Breast epithelium (tissue), 4 donors: Measurements from ENCODE around the gene RYR1. TPM values are rescaled to one million over a fixed set of nuclear protein-coding genes. Genes with fewer than 3 reads are reported as not detected.
"Not testable (repeated sequence)": the region's sequence is repeated elsewhere in the genome, so short reads cannot be mapped to it uniquely, and the experiment has no call there.

Source experiments
- DNase-seq, 2 donors: peaks; one replicate each; pipeline ENCODE4 v3.0.0-alpha.2; 2019; ENCODE audit warnings: low spot score in 2 of 2
- H3K27ac ChIP-seq, 2 donors: fragments of 200-600 bp; sonication (generic) in 1 of 2; one replicate each; pipeline ENCODE4 v1.5.1; 2016 to 2019; ENCODE audit warnings: mild to moderate bottlenecking in 1 of 2
- H3K27me3 ChIP-seq, 2 donors: fragments of 200-600 bp; sonication (generic) in 1 of 2; one replicate each; pipeline versions ENCODE4 v1.5.1 to v1.6.0; 2017 to 2019; ENCODE audit warnings: control low read depth in 1 of 2, mild to moderate bottlenecking in 1 of 2
- H3K36me3 ChIP-seq: fragments of 200-600 bp; one replicate; pipeline ENCODE4 v1.5.1; 2019
- H3K4me1 ChIP-seq, 2 donors: fragments of 200-600 bp; sonication (generic); one replicate each; pipeline ENCODE4 v1.5.1; 2016 to 2019; ENCODE audit warnings: control low read depth in 1 of 2
- H3K4me3 ChIP-seq, 3 donors: fragments of 200-600 bp; sonication (generic); 1 replicate in 2 of 3; 2 replicates in 1 of 3; pipeline ENCODE4 v1.5.1; 2016 to 2019; ENCODE audit warnings: mild to moderate bottlenecking in 3 of 3, moderate library complexity in 2 of 3
- H3K9me3 ChIP-seq, 2 donors: fragments of 200-600 bp; sonication (generic) in 1 of 2; one replicate each; pipeline ENCODE4 v1.5.1; 2016 to 2019; ENCODE audit warnings: control low read depth in 1 of 2
- POLR2A ChIP-seq: fragments of 450-650 bp; IDR thresholded peaks from one replicate; pipeline ENCODE4 v1.6.1; 2016; ENCODE audit warnings: antibody characterized with exemption, mild to moderate bottlenecking, moderate library complexity
- POLR2AphosphoS5 ChIP-seq, 3 donors: sonication (generic); formaldehyde crosslinking; IDR thresholded peaks; one replicate each; pipeline ENCODE4 v1.6.1; 2017; ENCODE audit warnings: antibody characterized with exemption in 3 of 3
- intact Hi-C: fragments of 100-400 bp; cut with DNase I; formaldehyde crosslinking; loops from one replicate; pipeline ENCODE4 v1.15.1; 2023; ENCODE audit warnings: low total_unique reads
- total RNA-seq, 3 donors: library from RNA; depleted of rRNA; stranded (reverse); fragments of >200 nt; gene quantifications; one replicate each; pipeline ENCODE4 v1.1.0, GENCODE V29; 2016
- TF ChIP-seq, protein P1 (sequence below), 3 donors: fragments of 450-650 bp; IDR thresholded peaks; one replicate each; pipeline ENCODE4 v1.5.1; 2016 to 2017; ENCODE audit warnings: antibody characterized with exemption in 3 of 3, mild to moderate bottlenecking in 3 of 3, moderate library complexity in 3 of 3

The RYR1 gene
- total RNA-seq, 3 donors from 2014 or later: 1.3 to 6.7 (median 3.5) TPM

DNA sequence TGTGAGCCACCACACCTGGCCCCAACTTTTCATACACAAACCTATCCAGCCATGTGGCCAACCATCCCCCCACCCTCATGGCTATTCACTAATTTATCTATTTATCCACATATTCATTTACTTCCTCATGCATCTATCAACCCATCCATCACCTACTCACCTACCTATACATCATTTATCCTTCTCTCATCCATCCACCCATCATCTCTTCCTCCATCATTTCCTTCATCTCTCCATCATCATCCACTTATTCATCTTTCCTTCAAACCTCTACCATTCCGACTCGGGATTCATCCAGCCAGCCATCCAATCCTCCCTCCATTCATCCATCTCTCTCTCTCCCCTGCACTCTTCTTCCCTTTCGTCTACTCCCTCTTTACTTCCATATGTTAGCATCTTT lies 54.6 kb downstream of the RYR1 start:
- Histone ChIP-seq H3K27ac (no peak overlapping the region), H3K27me3 (no peaks in the 10 kb centered on the region), H3K9me3 (peaks cover 7 to 10% of the 10 kb centered on the region in 2 donors), H3K4me3 (no peak overlapping the region), H3K36me3 (no peaks in the 10 kb centered on the region), H3K4me1 (no peaks in the 10 kb centered on the region)
- intact Hi-C loops: no loop called here
- DNase-seq: no peak
- TF ChIP-seq POLR2AphosphoS5 (IDR thresholded peaks at IDR 0.05): no peak
- TF ChIP-seq, protein P1, sequence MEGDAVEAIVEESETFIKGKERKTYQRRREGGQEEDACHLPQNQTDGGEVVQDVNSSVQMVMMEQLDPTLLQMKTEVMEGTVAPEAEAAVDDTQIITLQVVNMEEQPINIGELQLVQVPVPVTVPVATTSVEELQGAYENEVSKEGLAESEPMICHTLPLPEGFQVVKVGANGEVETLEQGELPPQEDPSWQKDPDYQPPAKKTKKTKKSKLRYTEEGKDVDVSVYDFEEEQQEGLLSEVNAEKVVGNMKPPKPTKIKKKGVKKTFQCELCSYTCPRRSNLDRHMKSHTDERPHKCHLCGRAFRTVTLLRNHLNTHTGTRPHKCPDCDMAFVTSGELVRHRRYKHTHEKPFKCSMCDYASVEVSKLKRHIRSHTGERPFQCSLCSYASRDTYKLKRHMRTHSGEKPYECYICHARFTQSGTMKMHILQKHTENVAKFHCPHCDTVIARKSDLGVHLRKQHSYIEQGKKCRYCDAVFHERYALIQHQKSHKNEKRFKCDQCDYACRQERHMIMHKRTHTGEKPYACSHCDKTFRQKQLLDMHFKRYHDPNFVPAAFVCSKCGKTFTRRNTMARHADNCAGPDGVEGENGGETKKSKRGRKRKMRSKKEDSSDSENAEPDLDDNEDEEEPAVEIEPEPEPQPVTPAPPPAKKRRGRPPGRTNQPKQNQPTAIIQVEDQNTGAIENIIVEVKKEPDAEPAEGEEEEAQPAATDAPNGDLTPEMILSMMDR (IDR thresholded peaks at IDR 0.05): no peak

DNA sequence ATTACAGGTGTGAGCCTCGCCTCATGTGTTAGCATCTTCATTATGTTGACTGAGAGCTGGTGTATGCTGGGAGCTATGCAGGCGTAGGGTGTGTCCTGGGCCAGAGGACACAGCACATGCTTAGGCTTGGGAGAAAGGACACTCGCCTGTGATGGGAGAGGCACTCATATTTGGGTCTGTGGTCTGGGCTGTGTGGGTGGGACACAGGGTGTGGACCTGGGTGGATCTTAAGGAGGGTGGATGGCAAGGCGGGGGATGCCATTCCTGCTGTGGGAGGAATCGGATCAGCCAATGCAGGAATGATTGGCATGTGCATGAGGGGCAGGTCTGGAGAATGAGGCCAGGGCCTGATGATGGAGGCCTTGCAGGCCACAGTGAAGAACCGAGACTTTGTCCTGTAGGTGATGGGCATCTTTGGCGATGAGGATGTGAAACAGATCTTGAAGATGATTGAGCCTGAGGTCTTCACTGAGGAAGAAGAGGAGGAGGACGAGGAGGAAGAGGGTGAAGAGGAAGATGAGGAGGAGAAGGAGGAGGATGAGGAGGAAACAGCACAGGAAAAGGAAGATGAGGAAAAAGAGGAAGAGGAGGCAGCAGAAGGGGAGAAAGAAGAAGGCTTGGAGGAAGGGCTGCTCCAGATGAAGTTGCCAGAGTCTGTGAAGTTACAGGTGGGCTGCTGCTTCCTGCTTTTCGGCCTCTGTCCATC lies 55.4 kb downstream of the RYR1 start:
- intact Hi-C loops: no loop called here
- H3K9me3 ChIP-seq: peaks cover 7 to 10% of the 10 kb centered on the region in 2 donors
- TF ChIP-seq POLR2A: no peak
- H3K27me3 ChIP-seq: no peaks in the 10 kb centered on the region
- no peaks in the 10 kb centered on the region for H3K36me3 ChIP-seq
- H3K4me3 ChIP-seq: no peak overlapping the region
- no peaks in the 10 kb centered on the region for H3K4me1 ChIP-seq
- DNase-seq: no peak
- no peak overlapping the region for H3K27ac ChIP-seq

DNA sequence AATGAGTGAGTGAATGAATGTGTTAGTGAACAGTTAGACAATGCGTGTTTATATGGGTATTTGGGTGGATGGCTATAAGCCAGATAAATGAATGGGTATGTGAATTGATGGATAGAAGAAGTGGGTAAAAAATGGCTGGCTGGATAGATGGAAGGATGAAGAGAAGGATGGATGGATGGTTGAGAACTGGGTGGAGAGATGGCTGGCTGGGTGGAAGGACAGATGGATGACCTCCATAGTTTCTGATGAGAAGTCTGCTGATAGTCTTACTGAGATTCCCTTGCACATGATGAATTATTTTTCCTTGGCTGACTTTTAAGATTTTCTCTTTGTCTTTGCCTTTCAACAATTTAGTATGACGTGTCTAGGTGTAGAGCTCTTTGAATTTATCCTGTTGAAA lies 57.4 kb downstream of the RYR1 start:
- intact Hi-C loops: no loop called here
- Histone ChIP-seq H3K9me3 (peaks cover 7 to 10% of the 10 kb centered on the region in 2 donors), H3K36me3 (no peaks in the 10 kb centered on the region), H3K27ac (no peak overlapping the region), H3K4me1 (no peaks in the 10 kb centered on the region), H3K27me3 (no peaks in the 10 kb centered on the region), H3K4me3 (no peak overlapping the region)
- DNase-seq: no peak
- TF ChIP-seq, protein P1 (IDR thresholded peaks at IDR 0.05): no peak
- TF ChIP-seq POLR2AphosphoS5 (IDR thresholded peaks at IDR 0.05): no peak
- TF ChIP-seq POLR2A: no peak

DNA sequence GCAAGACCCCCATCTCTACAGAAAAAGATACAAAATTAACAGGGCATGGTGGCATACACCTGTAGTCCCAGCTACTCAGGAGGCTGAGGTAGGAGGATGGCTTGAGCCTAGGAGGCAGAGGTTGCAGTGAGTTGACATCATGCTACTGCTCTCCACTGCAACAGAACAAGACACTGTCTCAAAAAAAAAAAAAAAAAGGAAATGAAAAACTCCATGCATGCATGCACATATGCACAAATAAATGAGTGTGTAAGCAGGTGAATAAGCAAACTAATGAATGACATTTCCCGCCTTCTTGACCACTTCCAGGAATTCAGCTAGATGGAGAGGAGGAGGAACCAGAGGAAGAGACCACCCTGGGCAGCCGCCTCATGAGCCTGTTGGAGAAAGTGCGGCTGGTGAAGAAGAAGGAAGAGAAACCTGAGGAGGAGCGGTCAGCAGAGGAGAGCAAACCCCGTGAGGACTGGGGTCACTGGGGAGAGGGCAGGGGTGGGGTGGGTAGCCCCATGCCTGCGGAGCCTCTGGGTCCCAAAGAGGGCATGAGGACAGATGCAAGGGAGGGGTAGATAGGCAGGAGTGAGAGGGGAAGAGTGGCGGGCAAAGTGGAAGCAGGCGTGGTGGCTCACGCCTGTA lies 58.8 kb downstream of the RYR1 start:
- no peak overlapping the region for H3K4me3 ChIP-seq
- TF ChIP-seq POLR2A (no peak), POLR2AphosphoS5 (IDR thresholded peaks at IDR 0.05) (no peak)
- TF ChIP-seq, protein P1 (IDR thresholded peaks at IDR 0.05): no peak
- peaks cover 10 to 11% of the 10 kb centered on the region in 2 donors for H3K9me3 ChIP-seq
- no peak overlapping the region for H3K27ac ChIP-seq
- intact Hi-C loops: no loop called here
- no peak for DNase-seq
- no peaks in the 10 kb centered on the region for H3K36me3 ChIP-seq
- H3K4me1 ChIP-seq: no peaks in the 10 kb centered on the region
- no peaks in the 10 kb centered on the region for H3K27me3 ChIP-seq

DNA sequence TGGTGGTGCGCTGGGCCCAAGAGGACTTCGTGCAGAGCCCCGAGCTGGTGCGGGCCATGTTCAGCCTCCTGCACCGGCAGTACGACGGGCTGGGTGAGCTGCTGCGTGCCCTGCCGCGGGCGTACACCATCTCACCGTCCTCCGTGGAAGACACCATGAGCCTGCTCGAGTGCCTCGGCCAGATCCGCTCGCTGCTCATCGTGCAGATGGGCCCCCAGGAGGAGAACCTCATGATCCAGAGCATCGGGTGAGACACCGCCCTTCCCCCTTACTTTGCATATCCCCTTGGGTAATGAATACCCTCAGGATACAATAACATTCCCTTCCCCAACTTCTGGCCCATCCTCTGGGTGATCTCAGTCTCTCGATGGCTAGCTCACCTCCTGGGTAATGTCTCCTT lies 60.9 kb downstream of the RYR1 start:
- intact Hi-C loops: no loop called here
- peaks cover 10 to 11% of the 10 kb centered on the region in 2 donors for H3K9me3 ChIP-seq
- DNase-seq: no peak
- no peaks in the 10 kb centered on the region for H3K27me3 ChIP-seq
- no peaks in the 10 kb centered on the region for H3K36me3 ChIP-seq
- no peak overlapping the region for H3K4me3 ChIP-seq
- TF ChIP-seq POLR2A: no peak
- TF ChIP-seq, protein P1 (IDR thresholded peaks at IDR 0.05): no peak
- TF ChIP-seq POLR2AphosphoS5 (IDR thresholded peaks at IDR 0.05): no peak
- H3K4me1 ChIP-seq: no peaks in the 10 kb centered on the region
- H3K27ac ChIP-seq: no peak overlapping the region

DNA sequence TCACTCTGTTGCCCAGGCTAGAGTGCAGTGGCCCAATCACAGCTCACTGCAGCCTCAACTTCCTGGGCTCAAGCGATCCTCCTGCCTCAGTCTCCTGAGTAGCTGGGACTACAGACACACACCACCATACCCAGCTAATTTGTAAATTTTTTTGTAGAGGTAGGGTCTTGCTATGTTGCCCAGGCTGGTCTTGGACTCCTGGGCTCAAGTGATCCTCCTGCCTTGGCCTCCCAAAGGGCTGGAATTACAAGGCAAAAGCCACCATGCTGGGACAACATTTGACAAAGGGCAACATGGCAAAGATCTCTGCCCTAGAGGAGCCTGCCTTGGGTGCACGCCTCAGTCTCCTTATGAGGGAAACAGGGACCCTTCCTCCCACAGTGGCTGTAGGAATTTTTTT lies 61.9 kb downstream of the RYR1 start:
- H3K4me3 ChIP-seq, H3K27me3 ChIP-seq, H3K36me3 ChIP-seq, H3K4me1 ChIP-seq, H3K27ac ChIP-seq, DNase-seq, intact Hi-C loops: not testable (repeated sequence)
- H3K9me3 ChIP-seq: peaks cover 10 to 11% of the 10 kb centered on the region in 2 donors
